ENCODE data around the gene STX19.
"Not testable (repeated sequence)": the region's sequence is repeated elsewhere in the genome, so short reads cannot be mapped to it uniquely, and the experiment has no call there.

The STX19 gene, protein sequence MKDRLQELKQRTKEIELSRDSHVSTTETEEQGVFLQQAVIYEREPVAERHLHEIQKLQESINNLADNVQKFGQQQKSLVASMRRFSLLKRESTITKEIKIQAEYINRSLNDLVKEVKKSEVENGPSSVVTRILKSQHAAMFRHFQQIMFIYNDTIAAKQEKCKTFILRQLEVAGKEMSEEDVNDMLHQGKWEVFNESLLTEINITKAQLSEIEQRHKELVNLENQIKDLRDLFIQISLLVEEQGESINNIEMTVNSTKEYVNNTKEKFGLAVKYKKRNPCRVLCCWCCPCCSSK

DNA sequence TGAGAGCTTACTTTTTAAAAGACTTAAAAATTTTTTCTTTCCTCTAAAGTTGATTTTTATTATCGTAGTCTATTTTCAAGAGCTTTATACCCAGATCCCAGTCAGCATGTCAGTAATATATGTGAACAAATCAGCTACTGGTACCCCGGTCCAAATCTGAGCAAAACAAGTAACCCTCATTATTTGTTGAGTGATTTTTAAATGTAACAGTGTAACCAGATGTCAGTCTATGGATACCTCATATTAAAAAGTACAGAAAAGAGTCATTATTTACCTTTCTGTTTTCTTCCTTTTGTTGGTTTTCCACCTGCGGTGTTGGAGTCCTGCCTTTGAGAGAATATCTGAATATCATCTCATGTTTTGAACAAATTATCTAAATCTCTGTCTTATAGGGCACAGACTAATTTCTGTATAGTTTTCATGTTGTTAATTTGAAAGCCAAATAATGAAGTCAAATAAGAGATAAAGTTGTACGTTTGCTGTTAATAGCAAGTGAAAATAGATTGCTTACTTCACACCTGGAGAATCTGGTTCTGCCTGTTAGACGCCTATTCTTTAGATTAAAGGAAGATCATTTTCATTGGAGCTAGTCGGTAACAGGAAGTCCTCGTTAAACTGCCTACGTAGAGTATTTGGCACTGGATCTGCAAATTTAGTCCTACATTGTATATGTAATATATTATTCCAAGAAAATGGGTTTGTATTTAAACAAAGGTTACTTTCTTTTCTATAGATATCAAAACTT, at the start of gene STX19:
Gene STX19 (minus strand): TSS at position 505 of the 745 bp plus-strand sequence. CDS start 13,328 bp downstream, outside the sequence.
- DNase-seq (ENCODE audit: low read depth) = no peak

DNA sequence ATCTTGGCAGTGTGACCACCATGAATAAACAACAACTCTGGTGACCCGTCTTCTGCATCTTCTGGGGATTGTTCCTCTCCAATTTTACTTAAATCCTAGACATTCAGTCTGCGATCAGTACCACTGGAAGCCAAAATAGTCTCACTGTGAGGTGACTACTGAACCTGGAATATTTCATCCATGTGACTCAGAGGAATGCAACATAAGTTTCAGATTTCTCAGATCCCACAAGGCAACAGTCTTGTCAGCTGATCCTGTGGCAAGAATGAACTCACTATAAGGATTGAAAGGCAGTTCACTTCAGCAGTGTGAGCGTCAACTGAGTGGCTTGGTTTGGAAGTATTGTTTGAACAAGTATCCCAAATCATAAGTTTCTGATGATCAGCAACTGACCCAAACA, 47.7 kb upstream of the STX19 start:
- peak; percentile 27 for DNase-seq (ENCODE audit: low read depth)

DNA sequence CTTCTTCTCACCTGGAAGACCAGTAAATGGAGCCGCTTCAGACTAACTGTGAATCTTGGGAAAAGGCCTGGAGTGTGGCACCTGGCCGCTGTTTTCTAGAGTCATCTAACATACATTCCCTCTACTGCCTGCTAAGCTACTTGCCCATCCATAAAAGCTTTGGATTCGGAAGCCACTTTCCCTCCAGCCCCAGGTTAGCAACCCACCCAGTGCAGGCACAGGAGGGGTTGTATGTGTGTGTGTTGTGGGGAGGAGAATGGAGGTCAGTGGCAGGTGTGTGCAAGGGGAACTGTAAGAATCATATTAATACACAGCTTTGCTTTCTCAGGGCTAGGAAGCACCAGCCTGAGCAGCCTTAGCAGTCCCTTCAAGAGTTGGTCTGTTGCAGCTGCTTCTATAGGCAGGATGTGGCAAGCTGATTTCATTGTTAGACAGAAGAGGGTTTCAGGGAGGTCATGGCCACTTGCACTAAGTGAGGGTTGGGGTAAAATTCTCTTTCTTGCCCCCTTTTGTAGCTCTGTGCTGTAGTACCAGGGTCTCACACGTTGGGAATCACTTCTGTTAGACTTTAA, 43.4 kb upstream of the STX19 start:
- DNase-seq (ENCODE audit: low read depth) = no peak

DNA sequence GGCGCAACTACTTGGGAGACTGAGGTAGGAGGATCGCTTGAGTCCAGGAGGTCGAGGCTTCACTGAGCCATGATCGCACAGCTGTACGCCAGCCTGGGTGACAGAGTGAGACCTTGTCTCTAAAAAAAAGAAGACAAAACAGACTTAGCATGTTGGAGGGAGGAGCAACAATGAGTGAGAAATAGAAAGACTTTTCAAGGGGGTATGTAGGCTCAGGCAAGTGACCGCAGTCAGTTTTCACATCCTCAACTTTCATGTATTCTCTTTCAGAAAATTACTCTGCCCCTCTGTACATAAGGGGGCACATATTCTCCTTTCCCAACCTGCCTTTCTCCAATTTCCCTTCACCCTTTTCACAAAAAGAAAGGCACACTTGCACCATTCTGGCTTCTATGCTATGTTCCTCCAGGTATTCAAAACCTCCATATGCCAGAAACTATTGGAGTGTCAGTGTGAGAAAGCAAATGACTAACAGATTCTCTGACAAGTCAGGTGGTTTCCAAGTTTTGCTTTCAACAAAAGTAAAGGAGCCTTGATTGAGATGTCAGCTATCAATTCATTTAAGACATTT, 42.0 kb upstream of the STX19 start:
- no peak for DNase-seq (ENCODE audit: low read depth)

- no peak for DNase-seq (ENCODE audit: low read depth)
These were observed 40.9 kb upstream of the STX19 start for GRCh38 chr3:94069194-94069813.

DNA sequence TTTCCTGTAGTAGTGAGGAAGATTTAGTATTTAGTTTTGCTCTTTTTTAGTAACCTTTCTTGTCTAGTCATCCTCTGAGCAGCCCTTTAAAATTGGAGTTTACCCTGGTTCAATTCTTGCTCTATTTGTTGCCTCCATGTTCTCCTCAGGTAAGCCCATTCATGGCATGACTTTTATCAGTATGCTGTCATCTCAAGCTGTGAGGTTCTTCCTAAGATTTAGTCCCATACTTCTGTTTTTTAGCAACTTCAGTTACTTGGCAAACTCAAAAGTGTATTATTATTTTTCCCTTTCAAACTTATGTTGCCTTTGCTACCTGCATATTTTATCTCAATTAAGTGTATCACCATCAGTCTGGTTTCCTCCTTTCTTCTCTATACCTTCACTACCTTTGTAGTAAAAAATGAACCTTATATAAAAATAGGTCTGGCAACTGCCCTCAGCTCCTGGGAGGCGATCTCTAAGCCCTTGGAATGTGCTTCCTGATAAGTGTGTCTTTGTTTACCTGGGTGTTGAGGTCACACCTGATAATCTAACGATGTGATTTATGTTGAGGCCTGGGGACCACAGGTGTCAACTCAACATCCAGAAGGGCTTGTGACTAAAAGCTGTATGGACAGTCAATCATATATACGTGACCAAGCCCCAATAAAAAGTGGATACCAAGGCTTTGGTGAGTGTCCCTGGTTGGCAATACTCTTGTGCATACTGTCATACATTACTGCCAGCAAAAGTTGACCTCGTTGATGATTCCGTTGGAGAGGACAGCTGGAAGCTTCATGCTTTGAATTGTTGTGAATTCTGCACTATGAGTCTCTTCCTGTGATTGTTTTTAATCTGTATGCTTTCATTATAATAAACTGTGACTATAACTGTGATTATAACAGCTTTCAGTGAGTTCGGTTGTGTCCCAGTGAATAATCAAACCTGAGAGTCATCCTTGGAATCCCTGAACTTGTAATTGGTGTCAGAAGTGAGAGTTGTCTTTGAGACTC, 38.4 kb upstream of the STX19 start:
- no peak for DNase-seq (ENCODE audit: low read depth)

DNA sequence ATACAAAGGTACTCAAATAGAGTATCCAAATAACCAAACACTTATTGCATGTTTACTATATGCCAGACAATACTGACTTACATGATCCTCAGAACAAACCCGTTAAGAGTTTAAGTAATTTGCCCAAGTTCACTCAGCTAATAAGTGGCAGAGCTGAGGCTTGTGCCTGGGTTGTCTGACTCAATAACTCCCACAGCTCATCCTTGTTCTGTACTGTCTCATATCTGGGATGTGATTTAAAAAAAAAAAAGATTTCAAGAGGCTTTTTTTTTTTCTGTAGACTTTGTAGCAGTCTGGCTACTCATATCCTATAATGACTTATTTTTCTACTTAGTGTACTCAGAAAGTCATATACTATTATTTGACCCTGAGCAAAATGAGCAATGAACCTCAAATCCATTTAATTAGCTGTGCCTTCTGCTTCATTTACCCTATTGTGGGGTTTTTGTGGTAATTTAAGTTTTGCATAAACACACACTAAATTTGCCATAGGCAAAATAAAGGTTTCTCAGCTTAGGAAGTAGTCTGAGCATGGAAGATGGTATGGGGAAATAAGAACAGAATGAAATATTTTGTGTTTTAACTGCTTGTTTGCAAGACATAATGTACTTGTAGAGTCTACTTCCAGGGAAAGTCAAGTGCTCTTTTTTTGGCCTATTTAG, 37.6 kb upstream of the STX19 start:
- DNase-seq (ENCODE audit: low read depth) = no peak

- no peak for DNase-seq (ENCODE audit: low read depth)
These were observed 36.7 kb upstream of the STX19 start for GRCh38 chr3:94065122-94065521.

DNA sequence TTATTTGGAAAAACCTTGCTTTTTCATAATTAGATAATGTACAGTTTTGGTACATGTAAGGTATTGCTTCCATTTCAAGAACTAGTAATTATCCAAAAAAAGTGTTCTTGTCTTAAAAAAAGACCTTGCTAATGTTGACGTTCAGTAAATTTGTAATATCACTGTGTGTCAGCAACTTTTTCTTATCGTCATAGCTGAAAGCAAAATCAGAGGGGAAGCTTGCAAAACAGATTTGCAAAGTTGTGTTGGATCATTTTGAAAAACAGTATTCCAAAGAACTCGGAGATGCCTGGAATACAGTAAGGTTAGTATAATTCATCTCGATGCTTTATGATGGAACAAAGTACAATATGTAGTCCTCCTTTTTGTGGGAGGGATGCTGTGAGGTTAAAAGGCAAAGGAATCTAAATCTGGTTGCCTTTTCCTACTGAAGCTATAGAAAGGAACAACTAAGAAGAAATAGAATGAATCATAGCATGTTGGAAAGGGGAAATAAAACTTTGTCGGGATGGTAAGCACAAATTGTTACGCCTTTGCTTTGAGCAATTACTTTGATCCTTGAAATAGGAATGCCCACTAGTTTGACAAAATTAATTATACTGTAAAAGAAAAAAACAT, 36.0 kb upstream of the STX19 start:
- no peak for DNase-seq (ENCODE audit: low read depth)

- no peak for DNase-seq (ENCODE audit: low read depth)
These were observed 35.2 kb upstream of the STX19 start for GRCh38 chr3:94063496-94064119.

DNA sequence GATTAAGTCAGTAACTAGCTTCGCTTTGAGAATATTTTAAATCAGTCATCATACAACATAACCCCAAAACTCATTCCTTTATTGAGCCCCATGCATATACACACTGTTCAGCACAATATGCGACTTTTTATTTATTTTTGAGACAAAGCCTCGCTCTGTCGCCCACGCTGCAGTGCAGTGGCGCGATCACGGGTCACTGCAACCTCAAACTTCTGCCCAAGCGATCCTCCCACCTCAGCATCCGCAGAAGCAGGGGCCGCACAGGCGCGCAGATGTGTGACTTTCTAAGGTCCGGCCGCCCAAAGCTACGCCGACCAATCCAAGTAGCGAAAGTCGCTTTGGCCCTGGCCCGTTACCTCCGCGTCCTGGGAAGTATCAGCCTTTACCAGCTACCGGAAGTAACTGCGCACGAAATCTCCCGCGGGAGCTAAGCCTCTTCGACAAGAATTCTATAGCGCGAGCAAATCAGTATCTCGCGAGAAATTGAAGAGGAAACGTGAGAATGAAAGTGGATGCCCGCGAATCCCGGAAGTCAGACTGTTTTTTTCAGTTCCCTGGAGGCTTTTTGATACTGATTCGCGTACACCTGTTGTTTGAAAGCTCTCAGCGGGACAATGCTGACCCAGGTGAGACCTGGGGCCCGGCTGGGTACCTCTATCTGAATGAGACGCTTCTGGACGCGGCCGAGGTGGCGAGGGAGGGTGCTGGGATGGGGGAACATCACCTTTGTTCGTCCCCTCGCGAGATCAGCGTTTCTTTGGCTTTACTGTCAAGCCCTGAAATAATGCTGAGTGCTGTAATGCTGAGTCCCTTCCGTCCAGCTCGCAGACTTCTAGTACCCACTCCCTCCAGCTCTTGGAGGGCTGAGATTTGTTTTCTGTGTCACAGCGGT, 34.4 kb upstream of the STX19 start, which contains the start of the genes DHFR2 and NSUN3:
Gene DHFR2 (minus strand): TSS at position 404 of the 892 bp plus-strand sequence. CDS start 1,405 bp downstream, outside the sequence.
Gene NSUN3 (plus strand): TSS at position 549 of the 892 bp plus-strand sequence. CDS start 66 bp downstream, at position 615.
- DNase-seq (ENCODE audit: low read depth) = peak; percentile 93

DNA sequence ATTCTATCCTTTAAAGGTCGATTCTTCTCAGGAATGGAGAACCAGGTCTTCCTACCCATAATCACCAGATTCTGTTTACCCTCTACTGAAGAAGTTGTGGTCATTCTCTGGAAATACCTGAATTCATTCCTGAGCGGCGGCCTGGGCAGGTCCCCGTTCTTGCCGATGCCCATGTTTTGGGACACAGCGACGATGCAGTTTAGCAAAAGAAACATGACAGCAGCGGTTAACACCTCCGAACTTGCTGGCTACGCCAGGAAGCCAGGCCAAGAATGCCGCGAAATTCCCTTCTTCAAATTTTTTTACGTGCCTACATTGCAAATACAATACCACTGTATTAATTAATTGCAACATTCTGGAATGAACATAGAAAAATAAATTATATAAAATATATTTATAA, 32.9 kb upstream of the STX19 start:
- no peak for DNase-seq (ENCODE audit: low read depth)

DNA sequence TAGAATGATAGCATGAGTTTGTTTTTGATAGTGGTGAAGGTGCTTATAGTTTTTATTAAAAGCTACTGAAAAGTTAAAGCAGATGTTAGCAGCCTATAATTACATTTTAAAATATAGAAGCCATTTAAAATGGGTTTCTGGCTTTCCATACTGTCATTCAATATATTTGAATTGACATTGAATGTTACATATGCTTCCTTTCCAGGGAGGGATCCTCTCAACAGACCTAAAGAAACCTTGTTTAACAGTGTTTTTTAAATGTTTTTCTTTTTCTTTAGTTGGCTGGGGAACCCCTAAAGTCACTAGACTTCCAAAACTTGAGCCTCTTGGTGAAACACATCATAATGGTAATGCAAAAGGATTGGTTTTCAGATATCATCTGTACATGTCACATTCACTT, 22.1 kb upstream of the STX19 start:
- DNase-seq (ENCODE audit: low read depth) = no peak

GRCh38 chr3:94049267-94049666, 20.9 kb upstream of the STX19 start:
- no peak for DNase-seq (ENCODE audit: low read depth)

DNA sequence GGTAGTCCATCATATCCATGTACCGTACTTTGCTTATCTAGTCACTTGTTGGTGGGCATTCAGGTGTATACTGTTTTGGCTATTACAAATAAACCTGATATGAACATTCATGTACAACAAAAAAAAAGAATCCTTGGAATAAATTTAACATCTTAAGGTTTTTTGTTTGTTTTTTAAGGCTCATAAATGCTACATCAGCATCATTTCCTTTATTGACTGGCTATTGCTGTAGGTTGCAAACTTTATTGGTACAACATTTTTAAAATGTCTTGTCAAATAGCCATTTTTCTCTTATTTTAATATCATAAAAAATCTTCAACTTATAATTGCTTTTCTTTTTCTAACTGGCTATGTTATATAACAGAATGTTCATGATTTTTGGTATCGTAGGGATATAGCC, 18.1 kb upstream of the STX19 start:
- DNase-seq (ENCODE audit: low read depth) = no peak

DNA sequence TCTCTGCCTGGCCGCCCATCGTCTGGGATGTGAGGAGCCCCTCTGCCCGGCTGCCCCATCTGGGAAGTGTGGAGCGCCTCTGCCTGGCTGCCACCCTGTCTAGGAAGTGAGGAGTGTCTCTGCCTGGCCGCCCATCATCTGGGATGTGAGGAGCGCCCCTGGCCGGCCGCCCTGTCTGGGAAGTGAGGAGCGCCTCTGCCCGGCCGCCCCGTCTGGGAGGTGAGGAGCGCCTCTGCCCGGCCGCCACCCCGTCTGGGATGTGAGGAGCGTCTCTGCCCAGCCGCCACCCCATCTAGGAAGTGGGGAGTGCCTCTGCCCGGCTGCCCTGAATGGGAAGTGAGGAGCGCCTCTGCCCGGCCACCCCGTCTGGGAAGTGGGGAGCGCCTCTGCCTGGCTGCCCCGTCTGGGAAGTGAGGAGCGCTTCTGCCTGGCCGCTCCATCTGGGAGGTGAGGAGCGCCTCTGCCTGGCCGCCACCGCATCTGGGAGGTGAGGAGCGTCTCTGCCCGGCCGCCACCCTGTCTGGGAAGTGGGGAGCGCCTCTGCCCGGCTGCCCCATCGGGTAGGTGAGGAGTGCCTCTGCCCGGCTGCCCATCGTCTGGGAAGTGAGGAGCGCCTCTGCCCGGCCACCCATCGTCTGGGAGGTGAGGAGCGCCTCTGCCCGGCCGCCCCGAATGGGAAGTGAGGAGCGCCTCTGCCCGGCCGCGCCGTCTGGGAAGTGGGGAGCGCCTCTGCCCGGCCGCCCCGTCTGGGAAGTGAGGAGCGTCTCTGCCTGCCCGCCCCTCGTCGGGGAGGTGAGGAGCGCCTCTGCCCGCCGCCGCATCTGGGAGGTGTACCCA, 15.9 kb upstream of the STX19 start:
- not testable (repeated sequence) for DNase-seq (ENCODE audit: low read depth)

DNA sequence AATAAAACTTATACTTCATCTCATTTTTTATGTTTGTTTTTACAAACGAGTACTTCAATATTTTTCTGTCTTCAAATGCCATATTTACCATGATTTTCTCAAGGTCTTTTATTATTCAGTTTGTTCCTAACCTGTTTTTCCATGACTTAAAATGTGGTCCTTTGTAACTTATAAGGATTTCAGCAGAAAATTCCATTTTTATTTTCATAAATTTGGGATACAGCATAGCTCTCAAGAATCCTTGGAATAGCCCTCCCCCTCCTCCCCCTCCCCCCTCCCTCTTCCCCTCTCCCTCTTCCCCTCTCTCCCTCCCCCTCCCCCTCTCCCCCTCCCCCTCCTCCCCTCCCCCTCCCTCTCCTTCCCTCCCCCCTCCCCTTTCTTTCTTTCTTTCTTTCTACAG, 14.9 kb upstream of the STX19 start:
- DNase-seq (ENCODE audit: low read depth) = no peak
